Measurements from ENCODE around the gene ZNF816.
A peak's percentile ranks its signal among the peaks of the same experiment; 100 is the strongest.
"Not testable (repeated sequence)": the region's sequence is repeated elsewhere in the genome, so short reads cannot be mapped to it uniquely, and the experiment has no call there.

ZNF816 gene

GRCh38 chr19:52962394-52963246 is at the start of gene ZNF816:
TSS of gene ZNF816 (minus strand) at chr19:52962881. CDS start at chr19:52956089, 6,792 bp downstream.
- peak; percentile 97 for DNase-seq

GRCh38 chr19:53012006-53012405 is 49.3 kb upstream of the ZNF816 start:
- DNase-seq = no peak

- no peak for DNase-seq
These were observed 47.8 kb upstream of the ZNF816 start for GRCh38 chr19:53010494-53010893.

- DNase-seq = no peak
These were observed 45.5 kb upstream of the ZNF816 start for GRCh38 chr19:53008061-53008778.

GRCh38 chr19:53007606-53008005 is 44.9 kb upstream of the ZNF816 start:
- DNase-seq = no peak

DNA sequence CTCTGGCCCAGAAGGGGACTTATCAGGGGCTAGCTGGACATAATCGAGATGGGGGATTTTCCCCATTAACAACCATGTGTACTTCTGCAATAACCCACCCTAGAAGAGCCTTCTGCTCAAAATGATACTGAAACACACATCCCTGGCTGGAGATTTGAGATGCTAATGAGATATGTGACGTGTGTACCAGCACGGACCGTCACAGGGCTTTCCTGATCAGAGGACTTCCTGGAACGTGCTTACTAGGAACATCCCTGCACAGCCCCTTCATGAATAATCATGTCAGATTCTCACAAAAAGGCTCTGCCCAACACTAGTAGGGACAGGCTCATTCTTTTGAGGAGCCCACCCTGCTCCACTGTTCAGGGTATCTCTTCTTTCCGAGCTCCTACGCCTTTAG is 44.5 kb upstream of the ZNF816 start:
- DNase-seq = no peak

DNA sequence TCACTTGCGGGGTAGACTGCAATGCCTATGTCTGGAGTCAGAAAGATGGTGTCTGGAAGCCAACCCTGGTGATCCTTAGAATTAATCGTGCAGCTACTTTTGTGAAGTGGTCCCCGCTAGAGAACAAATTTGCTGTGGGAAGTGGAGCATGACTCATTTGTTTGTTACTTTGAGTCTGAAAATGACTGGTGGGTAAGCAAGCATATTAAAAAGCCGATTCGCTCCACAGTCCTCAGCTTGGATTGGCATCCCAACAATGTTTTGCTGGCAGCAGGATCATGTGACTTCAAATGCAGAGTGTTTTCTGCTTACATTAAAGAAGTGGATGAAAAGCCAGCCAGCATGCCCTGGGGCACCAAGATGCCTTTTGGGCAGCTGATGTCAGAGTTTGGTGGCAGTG is 41.6 kb upstream of the ZNF816 start:
- no peak for DNase-seq

- DNase-seq = no peak
These were observed 39.8 kb upstream of the ZNF816 start for GRCh38 chr19:53002479-53002878.

GRCh38 chr19:52997975-52998374 is 35.3 kb upstream of the ZNF816 start:
- no peak for DNase-seq

- DNase-seq = no peak
These were observed 33.0 kb upstream of the ZNF816 start for GRCh38 chr19:52995711-52996110.

DNA sequence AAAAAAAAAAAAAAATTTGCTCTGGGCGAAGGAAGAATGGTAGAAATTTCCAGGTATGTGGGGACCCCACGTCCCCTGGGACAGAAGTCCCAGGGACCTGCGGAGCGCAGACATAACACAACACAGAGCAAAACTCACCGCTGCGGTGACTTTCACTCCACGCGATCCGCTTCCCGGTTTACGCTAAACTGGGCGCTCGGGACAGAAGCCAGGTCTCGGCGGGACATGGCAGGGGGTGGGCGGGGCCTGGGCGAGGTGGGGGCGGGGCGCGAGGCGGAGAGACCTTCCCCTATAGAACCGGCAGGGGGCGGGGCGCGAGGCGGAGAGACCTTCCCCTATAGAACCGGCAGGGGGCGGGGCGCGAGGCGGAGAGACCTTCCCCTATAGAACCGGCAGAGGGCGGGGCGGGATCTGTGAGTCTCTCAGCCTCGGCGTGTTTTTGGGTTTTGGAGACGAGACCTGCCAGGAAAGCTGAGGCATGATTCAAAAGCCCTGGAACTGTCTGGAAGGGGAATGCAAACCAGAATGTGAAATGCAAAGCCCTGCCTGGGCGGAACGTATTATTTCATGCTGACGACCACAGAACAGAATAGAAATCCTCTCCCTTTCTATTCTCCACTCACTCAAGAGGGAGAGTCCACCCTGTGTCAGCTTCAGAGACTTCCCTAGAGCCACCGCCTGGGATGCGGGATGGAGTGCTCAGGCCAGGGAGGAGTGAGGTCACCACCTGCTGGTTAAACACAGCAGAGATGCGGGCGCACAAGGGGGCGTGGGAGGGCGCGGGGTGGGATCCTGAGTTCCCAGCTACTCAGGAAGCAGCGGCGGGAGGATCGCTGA is 30.9 kb upstream of the ZNF816 start:
- peak; percentile 73 for DNase-seq

GRCh38 chr19:52992109-52993004 is 29.7 kb upstream of the ZNF816 start:
- no peak for DNase-seq

- DNase-seq = no peak
These were observed 28.8 kb upstream of the ZNF816 start for GRCh38 chr19:52991484-52991883.

DNA sequence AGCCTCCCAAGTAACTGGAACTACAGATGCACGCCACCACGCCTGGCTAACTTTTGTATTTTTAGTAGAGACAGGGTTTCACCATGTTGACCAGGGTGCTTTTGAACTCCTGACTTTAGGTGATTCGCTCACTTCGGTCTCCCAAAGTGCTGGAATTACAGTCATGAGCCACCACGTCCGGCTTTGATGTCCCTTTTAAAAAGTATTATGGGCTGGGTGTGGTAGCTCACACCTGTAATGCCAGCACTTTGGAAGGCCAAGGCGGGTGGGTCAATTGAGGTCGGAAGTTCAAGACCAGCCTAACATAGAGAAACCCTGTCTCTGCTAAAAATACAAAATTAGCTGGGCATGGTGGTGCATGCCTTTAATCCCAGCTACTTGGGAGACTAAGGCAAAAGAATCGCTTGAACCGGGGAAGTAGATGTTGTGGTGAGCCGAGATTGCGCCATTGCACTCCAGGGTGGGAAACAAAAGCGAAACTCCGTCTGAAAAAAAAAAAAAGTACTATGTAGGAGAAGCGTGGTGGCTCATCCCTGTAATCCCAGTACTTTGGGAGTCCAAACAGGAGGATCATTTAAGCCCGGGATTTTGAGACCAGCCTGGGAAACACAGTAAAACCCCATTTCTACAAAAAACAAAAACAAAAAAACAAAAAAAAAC is 28.2 kb upstream of the ZNF816 start:
- no peak for DNase-seq

- DNase-seq = no peak
These were observed 25.8 kb upstream of the ZNF816 start for GRCh38 chr19:52988506-52988905.

DNA sequence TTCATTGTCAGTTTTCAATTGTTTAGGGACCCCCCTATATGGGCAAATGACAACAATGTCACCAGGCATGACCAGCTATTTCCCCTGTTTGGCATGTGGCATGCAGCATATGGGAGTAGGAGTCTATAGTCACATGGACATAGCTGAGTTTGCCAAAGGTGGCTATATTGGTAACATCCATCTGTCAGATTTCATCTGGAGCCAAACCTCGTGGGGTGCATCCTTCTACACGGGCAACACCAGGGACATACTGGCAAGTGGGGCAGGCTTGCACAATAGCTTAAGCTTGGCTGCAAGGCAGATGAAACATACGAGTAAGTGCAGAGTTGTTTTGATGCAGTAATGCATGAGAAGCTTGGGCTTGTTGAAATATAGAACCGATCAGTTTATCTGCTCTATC is 24.5 kb upstream of the ZNF816 start:
- no peak for DNase-seq

GRCh38 chr19:52983167-52983566 is 20.5 kb upstream of the ZNF816 start:
- not testable (repeated sequence) for DNase-seq

DNA sequence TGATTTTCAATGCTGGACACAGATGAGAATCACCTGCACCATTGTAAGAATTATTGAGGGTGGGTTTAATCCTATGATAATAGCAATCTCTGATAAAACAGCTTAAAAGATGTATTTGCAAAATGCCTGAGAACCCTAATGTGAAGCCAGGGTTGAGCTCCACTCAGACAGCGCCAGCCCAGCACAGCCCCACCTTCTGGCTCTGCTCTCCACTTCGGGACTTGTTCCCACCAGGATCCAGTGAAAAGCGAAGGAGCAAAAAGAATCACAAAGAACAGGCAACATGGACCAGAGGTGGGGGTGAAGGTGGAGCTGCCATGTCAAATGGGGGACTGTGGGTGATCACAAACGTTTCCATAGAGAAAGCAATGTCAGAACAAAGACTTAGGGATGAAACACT is 18.6 kb upstream of the ZNF816 start:
- no peak for DNase-seq

GRCh38 chr19:52967772-52968171 is 5.1 kb upstream of the ZNF816 start:
- DNase-seq = no peak

GRCh38 chr19:52963247-52963618 is 552 bp upstream of the ZNF816 start:
- peak; percentile 72 for DNase-seq

- no peak for DNase-seq
These were observed 700 bp downstream of the ZNF816 start for GRCh38 chr19:52961981-52962380.

Measured in NCI-H526 treated with DMSO at 0.1 percent for 48 hours (cell line).